GM12801 (cell line): Measurements from ENCODE around the gene TXLNB.

Source experiments
- TF ChIP-seq, protein P1 (sequence below): IDR thresholded peaks from one replicate; pipeline ENCODE4 v1.5.1; 2011; ENCODE audit warnings: control low read depth; ENCODE audit not compliant: insufficient read length; ENCODE audit errors: extremely low read depth

Gene TXLNB

DNA sequence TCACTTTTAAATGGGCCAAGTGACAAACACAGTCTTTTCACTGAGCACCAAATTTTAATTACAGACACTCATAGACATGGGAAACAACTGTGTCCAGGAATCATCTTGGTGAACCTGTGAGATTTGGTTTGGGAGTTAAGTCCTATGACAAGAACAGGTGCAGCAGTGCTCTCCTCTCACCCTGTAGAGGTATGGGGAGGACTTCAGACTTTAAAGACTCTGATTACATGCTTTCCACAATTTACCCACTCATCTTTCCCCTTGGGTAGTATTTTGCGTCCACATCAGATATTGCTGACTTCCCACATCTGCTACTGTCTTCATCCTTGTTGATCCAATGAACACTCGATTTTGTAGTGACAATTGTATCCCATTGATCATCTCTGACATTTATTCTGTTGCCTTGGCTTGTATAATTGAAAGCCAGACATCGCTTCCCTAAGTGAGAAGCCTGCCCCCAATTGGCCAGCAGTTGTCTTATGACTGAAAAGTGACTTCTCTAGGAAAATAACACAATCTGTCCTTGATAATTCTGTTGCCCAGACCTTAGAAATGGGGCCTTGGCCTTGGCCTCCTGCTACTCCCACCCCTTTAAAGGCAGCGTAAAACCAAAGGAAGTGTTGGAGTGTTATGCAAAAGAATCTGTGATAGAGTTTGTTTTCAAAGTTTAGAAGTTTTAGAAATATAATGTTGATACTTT is 40.0 kb downstream of the TXLNB start:
- TF ChIP-seq, protein P1, sequence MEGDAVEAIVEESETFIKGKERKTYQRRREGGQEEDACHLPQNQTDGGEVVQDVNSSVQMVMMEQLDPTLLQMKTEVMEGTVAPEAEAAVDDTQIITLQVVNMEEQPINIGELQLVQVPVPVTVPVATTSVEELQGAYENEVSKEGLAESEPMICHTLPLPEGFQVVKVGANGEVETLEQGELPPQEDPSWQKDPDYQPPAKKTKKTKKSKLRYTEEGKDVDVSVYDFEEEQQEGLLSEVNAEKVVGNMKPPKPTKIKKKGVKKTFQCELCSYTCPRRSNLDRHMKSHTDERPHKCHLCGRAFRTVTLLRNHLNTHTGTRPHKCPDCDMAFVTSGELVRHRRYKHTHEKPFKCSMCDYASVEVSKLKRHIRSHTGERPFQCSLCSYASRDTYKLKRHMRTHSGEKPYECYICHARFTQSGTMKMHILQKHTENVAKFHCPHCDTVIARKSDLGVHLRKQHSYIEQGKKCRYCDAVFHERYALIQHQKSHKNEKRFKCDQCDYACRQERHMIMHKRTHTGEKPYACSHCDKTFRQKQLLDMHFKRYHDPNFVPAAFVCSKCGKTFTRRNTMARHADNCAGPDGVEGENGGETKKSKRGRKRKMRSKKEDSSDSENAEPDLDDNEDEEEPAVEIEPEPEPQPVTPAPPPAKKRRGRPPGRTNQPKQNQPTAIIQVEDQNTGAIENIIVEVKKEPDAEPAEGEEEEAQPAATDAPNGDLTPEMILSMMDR, result no peak

DNA sequence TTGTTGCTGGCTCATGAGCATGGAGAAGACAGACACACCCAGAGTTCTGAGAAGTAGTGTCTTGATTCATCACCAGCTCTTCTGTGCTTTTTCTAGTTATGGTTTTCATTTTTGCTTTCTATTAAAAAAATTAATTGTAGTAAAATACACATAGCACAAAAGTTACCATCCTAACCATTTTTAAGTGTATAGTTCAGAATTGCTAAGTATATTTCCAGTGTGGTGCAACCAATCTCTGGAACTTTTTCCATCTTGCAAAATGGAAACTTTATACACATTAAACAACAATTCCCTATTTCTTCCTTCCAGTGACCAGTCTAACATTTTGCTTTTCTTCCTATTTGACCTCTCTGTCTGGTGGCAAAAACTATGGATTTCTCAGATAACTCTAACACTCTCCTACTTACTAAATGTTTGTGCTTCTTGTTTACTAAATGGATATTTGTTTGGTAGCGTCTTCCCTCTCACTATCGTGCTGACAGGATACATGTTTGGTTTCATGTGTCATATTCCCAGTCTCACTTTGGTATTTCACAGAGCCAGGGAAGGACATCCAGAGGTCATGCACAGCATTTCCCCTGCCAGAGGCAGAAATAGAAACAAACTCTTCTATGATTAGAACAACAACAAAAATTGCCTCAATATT is 40.6 kb downstream of the TXLNB start:
- TF ChIP-seq, protein P1, result no peak

DNA sequence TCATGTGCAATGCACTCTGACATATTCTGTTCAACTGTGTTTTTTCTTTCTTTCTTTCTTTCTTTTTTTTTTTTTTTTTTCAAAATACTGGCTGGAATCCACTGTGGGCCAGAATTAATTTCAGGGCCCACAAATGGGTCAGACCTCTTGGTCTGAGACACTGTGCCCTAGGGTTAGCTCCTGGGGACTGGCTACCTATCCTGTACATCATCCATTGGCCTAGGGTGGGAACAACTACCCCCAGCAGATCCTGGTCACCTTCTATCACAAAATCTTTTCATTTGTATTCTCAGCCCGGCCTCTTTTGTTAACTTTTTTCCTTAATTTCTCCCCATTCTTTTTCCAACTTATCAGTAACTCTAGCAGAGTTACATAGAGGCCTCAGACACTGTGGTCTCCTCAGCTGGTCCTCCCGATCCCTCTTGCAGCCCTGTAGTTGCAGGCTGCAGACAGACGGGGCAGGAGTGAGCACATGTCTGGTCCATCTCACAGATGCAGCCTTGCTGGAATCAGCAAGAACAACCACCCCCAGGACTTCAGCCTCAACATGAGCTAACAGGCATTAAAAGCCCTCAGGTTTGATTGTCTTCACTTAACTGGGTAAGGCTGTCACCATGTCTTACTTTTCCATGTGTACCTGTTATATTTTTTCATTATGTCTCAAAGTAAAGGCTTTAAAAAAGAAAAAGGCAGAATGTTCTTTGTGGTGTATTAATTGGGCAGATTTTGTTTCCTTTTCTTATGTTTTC is 41.3 kb downstream of the TXLNB start:
- TF ChIP-seq, protein P1, result no peak

DNA sequence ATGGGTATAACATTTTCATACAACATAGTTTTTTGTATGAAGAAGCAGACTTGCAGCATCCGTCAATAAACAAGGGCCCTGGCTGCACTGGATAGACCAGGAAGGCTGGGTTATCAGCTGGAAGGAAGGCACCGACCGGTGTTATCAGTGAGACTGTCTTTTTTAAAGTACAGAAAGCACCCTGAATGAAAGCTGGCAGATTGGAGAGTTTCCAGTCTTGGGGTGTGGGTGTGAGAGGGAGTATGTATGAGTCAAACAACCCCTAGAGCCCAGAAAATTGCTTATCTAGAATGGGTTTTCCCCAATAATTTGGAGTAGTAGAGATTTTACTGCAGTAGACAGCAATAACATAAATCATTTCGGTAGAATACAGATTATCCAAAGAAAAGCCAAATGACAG is 42.4 kb downstream of the TXLNB start:
- TF ChIP-seq, protein P1, result no peak

DNA sequence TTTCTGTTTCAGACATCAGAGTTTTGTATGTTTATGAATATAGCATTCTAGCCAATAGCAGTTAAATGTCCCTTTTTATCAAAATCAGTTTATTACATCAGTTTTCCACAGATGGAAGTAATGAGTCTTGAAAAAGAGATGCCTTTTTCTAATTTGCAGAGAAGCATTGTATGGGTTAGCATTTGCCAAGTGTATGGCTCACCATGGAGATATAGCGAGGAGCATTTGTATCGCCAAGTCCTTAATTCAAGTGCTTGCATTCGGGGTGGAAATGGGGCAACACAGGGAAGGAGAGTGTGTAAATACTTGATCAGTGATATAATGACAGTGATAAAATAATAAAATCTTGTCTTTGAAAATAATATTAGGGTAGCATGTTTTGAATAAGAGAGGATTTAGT is 42.9 kb downstream of the TXLNB start:
- TF ChIP-seq, protein P1, result no peak

DNA sequence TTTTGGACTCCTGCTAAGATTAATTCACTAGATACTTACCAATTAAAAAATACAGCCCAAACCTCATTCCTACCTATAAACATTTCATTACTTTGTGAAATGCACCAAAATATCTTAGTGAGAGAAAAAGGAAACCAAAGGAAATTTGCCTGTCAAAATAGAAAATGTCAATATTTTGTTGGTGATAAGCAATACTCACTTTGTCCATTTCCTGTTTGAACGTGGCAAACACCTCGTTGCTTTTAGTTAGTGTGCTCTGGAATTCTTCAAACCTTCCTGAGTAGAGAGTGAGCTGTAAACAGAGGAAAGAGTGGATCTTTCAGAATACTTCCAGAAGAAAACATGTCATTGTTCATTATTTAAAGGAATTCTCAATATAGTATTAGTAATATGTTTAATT is 44.2 kb downstream of the TXLNB start:
- TF ChIP-seq, protein P1, result no peak

DNA sequence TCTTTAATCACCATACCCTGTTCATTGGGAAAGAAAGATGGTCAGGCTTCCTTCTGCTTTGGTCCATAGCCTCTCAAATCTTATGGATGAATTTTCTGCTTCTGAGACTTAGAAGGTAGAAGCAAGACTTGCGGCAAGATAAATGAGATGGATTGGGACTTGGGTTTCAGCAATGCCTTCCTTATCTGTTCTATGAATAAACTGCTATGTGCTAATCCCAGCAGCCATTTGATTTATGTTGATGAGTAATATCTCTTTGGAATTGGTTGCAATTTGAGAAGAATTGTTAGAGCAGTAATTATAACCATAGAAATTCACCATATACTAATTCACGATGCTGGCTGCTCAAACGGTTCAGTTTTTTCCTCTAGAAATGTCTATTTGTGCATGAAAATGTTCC is 48.3 kb downstream of the TXLNB start:
- TF ChIP-seq, protein P1, result no peak
